Cardiac fibroblast (primary cell): ENCODE data around the gene ROBO2.

Experiments
- DNase-seq, 2 donors: peaks; one replicate each; pipeline versions ENCODE4 v3.0.0 to v3.0.0-alpha.2; 2010; ENCODE audit warnings: low read depth in 2 of 2
- H3K4me3 ChIP-seq, 2 donors: replicated peaks in 1 of 2; 1 replicate in 1 of 2; 2 replicates in 1 of 2; pipeline ENCODE4 v1.5.1; 2011; ENCODE audit warnings: low read depth in 2 of 2, low read length in 2 of 2, mild to moderate bottlenecking in 2 of 2, moderate library complexity in 1 of 2
- CTCF ChIP-seq: IDR thresholded peaks from one replicate; pipeline ENCODE4 v1.5.1; 2011; ENCODE audit warnings: low read depth, mild to moderate bottlenecking, low read length, inconsistent platforms

The ROBO2 gene

GRCh38 chr3:77171026-77171425 lies 131.1 kb downstream of the ROBO2 start:
- no peak overlapping the region for H3K4me3 ChIP-seq
- no peak for TF ChIP-seq CTCF

GRCh38 chr3:77179762-77180161 lies 139.9 kb downstream of the ROBO2 start:
- TF ChIP-seq CTCF, result no peak
- H3K4me3 ChIP-seq, result no peak overlapping the region
- DNase-seq, result peak in 1 of 2 donors; percentile 0

More at GRCh38 chr3:77171026-77171425, 131.1 kb downstream of the ROBO2 start:
- DNase-seq, result no peak

GRCh38 chr3:77182341-77182740 lies 142.4 kb downstream of the ROBO2 start:
- no peak overlapping the region for H3K4me3 ChIP-seq
- no peak for TF ChIP-seq CTCF
- no peak for DNase-seq

- H3K4me3 ChIP-seq, result no peak overlapping the region
- no peak for TF ChIP-seq CTCF
- no peak for DNase-seq
Observed at GRCh38 chr3:77186319-77186718, 146.4 kb downstream of the ROBO2 start.

- TF ChIP-seq CTCF, result no peak
- peak; percentile 8 to 12 for DNase-seq
- no peak overlapping the region for H3K4me3 ChIP-seq
Observed at GRCh38 chr3:77186728-77187127, 146.8 kb downstream of the ROBO2 start.

- TF ChIP-seq CTCF, result no peak
Observed at GRCh38 chr3:77188210-77188609, 148.3 kb downstream of the ROBO2 start.

GRCh38 chr3:77189258-77189657 lies 149.4 kb downstream of the ROBO2 start:
- H3K4me3 ChIP-seq, result no peak overlapping the region
- DNase-seq, result no peak
- no peak for TF ChIP-seq CTCF

More at GRCh38 chr3:77188210-77188609, 148.3 kb downstream of the ROBO2 start:
- no peak overlapping the region for H3K4me3 ChIP-seq
- no peak for DNase-seq
